Measurements from ENCODE around the gene FOXN1.
"Not testable (repeated sequence)": the region's sequence is repeated elsewhere in the genome, so short reads cannot be mapped to it uniquely, and the experiment has no call there.

FOXN1 gene

DNA sequence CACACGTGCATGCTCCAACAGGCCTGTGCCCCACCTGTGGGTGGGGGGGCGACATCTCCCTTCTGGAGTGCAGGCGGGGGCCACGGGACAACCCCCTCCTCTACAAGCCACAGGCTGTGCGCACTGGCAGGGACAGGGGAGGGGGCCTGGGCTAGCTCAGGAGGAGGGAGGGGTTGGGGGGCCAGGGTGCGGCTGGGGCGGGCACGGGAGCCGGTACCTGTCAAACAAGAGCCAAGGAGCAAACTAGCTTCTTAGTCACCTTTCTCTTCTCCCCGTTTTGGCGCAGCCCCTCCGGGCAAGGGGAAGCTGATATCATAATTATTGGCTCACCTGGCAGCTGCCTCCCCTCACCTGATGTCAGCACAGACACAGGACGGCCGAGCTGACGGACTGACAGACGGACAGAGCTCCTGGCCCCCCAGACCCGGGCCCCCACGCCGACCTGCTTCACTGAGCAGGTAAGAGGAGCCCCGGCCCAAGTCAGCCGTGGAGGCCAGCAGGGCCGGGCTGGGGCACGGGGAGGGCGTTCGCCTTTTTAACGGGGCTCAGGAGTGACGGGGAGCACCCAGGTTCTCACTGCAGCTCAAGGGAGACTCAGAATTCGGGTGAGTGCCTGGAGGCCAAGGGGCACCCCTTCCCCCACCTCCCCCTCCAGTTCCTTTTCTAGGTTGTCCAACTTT lies at the start of gene FOXN1:
TSS of gene FOXN1 (plus strand) at position 363 of the 680 bp plus-strand sequence. CDS start 17,622 bp downstream, outside the sequence.
- no peak for DNase-seq

DNA sequence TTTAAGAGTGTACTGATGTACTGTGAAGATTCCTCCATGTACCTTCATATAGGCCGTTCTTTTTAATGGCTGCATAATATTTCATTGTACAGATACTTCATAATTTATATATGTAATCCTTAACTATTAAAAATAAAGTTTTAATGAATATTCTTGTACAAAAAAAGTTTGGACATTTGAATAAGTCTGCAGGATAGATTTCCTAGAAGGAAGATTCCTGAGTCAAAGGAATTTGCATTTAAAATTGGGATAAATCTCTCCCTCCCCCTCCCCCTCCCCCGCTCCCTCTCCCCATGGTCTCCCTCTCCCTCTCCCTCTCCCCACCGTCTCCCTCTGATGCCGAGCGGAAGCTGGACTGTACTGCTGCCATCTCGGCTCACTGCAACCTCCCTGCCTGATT lies 48.3 kb upstream of the FOXN1 start:
- DNase-seq = no peak

DNA sequence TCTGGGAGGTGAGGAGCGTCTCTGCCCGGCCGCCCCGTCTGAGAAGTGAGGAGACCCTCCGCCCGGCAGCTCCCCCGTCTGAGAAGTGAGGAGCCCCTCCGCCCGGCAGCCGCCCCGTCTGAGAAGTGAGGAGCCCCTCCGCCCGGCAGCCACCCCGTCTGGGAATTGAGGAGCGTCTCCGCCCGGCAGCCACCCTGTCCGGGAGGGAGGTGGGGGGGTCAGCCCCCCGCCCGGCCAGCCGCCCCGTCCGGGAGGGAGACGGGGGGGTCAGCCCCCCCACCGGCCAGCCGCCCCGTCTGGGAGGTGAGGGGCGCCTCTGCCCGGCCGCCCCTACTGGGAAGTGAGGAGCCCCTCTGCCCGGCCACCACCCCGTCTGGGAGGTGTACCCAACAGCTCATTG lies 47.3 kb upstream of the FOXN1 start:
- not testable (repeated sequence) for DNase-seq

- DNase-seq = no peak
Observed at GRCh38 chr17:28460901-28461300, 45.2 kb upstream of the FOXN1 start.

- DNase-seq = no peak
Observed at GRCh38 chr17:28466001-28466400, 40.1 kb upstream of the FOXN1 start.

DNA sequence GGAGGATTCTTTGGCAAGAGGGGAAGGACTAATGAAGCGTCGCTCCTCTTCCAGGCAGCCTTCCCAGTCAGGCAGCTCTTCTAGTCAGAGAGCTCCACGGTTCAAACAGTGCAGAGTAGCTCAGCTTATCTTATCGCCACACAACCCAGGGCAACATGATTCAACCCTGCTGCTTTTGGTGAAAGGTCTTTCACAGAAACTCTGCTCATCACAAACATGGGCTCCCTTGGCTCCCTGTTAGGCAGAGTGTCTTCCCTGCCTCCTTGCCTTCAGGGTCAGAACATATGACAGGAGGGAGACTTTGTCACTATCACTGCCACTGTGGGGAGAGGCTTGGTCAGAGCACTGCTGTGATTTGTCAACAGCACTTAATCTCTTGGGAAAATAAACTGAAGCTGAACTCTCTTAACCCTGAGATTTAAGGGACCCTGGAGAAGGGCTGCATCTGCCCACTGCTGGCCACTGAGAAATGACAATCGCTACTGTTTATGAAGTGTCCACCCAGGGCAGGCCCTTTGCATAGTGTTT lies 39.6 kb upstream of the FOXN1 start:
- no peak for DNase-seq

- no peak for DNase-seq
Observed at GRCh38 chr17:28467456-28468025, 38.6 kb upstream of the FOXN1 start.

- not testable (repeated sequence) for DNase-seq
Observed at GRCh38 chr17:28468033-28468735, 38.0 kb upstream of the FOXN1 start.

- no peak for DNase-seq
Observed at GRCh38 chr17:28468781-28469180, 37.4 kb upstream of the FOXN1 start.

- DNase-seq = no peak
Observed at GRCh38 chr17:28469376-28469775, 36.8 kb upstream of the FOXN1 start.

GRCh38 chr17:28470266-28470913 lies 35.8 kb upstream of the FOXN1 start:
- no peak for DNase-seq

DNA sequence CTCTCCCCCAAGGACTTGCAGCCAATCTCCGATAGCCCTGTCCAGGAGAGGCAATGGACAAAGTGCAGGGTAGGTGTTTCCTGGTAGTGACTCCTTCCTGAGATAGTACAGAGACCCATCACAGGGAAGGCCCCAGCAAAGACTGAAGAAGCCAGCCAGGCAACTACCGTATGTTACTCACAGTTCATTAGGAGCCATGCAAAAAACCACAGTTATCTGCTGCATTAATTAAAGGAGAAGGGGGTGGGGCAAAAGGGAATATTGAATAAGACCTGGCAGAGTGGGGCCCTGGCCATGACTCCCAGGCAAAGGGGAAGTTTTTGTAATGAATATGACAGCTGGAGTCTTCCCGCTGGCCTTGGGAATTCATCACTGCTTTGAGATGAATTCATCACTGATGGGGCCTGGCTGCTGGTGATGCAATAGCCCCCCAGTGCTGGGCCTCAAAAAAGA lies 35.2 kb upstream of the FOXN1 start:
- no peak for DNase-seq

GRCh38 chr17:28471531-28472342 lies 34.4 kb upstream of the FOXN1 start:
- DNase-seq = no peak

GRCh38 chr17:28472871-28473497 lies 33.2 kb upstream of the FOXN1 start:
- DNase-seq = no peak

DNA sequence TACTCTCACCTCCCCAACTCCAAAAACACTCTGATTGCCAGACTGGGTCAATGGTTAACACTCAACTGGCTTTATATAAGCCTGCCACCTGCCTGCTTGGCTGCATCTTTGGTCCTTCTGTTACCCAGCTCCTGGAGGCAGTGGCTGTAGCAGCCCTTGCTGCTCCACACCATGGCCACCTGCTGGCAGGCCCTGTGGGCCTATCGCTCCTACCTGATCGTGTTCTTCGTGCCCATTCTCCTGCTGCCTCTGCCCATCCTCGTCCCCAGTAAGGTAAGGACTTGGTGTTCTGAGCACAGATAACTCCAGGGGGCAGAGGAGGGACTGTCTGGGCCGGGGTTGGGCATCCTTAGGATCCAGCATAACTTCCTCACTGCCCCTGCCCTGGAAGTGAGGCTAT lies 32.6 kb upstream of the FOXN1 start, which contains the start of gene SLC13A2:
TSS of gene SLC13A2 (plus strand) at position 103 of the 400 bp plus-strand sequence. CDS start at position 172, 69 bp downstream.
- DNase-seq = no peak

- no peak for DNase-seq
Observed at GRCh38 chr17:28474111-28474531, 32.0 kb upstream of the FOXN1 start.

DNA sequence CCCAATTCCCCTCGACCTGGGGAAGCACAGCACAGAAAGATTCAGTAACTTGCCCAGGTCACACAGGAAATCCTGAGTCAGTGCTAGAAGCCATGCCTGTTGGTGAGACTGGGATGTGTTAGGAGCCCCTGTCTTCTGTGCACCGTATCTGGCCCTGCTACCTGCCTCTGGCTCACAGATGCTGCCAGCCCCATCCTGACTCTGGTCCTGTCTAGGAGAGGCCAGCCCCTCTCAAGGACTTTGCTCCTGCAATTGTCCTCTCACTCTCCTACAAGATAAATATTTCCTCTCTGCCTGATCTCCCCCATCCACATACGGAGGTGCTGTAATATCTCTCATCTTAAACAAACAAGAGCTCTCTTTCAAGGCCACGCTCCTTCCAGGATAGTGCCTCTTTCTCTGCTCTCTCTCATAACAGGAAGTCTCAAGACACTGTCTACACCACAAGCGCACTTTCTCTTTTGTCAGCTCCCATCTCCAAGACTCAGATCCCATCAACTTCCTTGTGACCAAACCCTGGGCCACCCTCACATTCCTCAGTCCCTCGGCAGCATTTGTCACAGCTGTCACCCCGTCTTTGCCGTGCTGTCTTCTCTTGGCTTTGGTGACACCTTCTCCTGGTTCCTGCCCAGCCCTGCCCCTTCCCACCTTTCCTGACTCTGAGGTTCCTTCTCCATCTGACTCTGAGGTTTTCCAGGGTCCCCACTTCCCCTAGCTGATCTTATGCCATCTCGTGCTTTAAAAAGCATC lies 30.8 kb upstream of the FOXN1 start:
- DNase-seq = no peak

DNA sequence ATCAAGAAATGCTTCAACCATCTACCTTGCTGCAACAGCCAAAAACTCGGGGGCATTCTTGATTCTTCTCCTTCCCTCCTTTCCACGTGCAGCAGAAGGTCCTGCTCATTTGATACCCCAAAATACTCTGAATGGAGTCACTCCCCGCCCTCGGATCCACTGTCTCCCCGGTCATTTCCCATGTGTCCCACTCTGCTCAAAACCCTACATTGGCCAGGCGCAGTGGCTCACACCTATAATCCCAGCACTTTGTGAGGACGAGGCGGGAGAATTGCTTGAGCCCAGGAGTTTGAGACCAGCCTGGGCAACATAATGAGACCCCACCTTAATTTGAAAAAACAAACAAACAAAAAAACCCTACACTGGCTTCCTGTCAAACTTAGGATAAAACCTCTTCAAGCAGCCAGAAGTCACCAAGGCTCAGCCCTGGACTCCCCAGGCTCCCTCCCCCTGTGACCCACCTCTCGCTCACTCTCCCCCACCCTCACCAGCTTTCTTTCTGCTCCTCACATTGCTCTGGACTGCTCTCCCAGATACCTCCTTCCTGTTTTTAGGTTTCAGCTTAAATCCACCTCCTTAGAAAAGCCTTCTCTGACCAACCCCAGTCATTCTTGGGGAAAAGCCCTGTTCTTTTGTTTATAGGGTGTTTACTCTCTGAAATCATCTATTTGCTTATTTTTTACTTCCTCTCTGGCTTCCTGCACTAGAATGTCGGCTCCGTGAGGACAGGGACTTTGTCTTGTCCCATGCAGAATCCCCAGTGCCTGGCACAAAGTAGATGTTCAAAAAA lies 29.9 kb upstream of the FOXN1 start:
- no peak for DNase-seq

- no peak for DNase-seq
Observed at GRCh38 chr17:28477928-28478327, 28.2 kb upstream of the FOXN1 start.

All from KG1 (cell line).